ENCODE data around the gene ZCCHC8.
"Not testable (repeated sequence)": the region's sequence is repeated elsewhere in the genome, so short reads cannot be mapped to it uniquely, and the experiment has no call there.

ZCCHC8 gene

DNA sequence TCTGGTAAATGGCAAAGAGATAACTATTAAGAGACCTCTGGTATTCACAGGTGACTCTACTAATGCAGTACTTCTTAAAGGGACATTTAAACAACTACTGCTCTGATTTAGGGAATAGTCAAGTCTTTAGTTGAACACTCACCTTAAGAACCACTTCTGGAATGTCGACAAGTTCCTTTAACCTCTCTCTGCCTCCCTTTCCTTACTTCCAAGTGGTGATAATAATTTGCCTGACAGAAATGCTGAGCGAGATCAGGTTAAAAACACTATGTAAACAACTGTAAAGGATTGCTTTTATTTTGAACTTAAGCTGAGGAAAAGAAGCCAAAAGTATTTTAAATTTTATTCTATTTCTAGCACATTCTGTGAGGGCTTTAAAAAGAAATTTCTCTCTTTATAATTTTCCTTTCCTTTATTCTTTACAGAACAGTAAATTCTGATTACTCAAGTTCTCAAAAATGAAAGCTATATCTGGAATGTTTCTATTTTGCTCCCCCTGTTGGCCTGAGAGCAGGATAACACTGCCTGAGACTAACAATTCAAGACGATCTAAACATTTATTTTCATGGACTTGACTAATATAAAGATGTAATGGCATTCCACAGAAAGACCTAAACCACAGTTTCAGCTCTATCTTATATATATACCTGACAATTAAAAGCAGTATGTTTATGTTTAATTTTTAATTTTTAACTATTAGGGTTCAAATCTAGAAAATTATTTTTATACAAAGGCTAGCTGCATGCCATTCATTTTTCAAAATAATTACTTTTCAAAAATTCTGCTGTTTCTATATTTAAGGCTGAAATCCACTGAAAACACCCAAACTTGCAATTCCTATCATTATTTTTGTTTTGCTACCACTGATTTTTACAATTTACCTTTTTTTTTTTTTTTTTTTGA lies 29.2 kb downstream of the ZCCHC8 start:
- DNase-seq (ENCODE audit: low read depth, low spot score), result no peak

DNA sequence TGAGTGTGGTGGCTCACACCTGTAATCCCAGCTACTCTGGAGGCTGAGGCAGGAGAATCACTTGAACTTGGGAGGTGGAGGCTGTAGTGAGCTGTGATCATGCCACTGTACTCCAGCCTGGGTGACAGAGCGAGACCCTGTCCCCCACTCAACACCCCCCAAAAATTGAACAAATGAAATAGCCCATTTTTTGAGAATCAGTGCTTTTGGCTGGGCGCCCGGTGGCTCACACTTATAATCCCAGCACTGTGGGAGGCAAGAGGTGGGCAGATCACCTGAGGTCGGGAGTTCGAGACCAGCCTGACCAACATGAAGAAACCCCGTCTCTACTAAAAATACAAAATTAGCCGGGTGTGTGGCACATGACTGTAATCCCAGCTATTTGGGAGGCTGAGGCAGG lies 30.2 kb downstream of the ZCCHC8 start:
- DNase-seq (ENCODE audit: low read depth, low spot score), result not testable (repeated sequence)

DNA sequence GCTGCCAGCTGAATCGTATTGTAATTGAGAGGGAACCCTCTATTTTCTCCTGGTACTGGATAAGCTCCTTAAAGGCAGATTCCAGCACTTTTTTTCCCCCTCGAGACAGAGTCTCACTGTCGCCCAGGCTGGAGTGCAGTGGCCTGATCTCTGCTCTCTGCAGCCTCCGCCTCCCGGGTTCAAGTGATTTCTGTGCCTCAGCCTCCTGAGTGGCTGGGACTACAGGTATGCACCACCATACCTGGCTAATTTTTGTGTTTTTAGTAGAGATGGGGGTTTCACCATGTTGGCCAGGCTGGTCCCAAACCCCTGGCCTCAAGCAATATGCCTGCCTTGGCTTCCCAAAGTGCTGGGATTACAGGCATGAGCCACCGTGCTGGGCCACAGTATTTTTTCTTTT lies 30.9 kb downstream of the ZCCHC8 start:
- DNase-seq (ENCODE audit: low read depth, low spot score), result not testable (repeated sequence)

DNA sequence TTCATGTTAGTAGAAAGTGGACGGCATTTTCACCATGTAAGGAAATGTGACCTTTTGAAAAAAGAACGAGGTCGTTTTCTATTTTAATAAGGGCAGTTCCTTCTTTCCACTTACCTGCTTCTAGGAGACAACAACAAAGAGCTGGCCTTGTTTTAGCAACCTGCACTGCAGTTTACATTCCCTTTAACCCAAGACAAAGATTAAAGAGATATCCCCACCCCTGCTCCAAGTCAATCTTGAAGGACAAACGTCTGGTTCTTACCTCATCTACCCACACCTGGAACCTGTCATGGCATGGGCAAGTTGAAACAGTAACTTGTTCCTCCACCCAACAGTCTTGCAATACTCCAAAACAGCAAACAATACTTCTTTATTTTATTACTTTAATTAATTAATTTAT lies 32.7 kb downstream of the ZCCHC8 start:
- DNase-seq (ENCODE audit: low read depth, low spot score), result no peak

DNA sequence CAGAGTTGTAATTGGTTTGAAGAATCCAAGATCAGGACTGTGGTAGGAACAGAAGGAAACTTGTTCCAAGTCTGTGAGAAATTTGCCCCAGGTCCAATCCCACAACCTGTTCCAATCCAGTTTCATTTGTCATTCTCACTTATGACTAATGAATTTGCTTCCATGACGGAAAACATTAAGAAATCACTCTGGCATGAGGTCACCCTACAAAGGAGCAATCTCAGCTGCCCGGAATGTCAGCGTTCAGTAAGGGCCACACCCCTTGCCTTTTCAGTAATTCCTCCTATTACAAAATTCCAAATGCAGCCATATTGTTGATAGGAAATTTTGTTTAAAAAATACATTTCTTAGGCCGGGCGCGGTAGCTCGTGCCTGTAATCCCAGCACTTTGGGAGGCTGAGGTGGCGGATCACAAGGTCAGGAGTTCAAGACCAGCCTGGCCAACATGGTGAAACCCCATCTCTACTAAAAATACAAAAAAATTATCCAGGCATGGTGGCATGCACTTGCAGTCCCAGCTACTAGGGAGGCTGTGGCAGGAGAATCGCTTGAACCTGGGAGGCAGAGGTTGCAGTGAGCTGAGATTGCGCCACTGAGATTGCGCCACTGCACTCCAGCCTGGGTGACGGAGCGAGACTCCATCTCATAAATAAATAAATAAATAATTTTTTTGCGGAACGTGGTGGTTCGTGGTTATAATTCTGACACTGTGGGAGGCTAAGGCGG lies 36.3 kb downstream of the ZCCHC8 start:
- not testable (repeated sequence) for DNase-seq (ENCODE audit: low read depth, low spot score)

DNA sequence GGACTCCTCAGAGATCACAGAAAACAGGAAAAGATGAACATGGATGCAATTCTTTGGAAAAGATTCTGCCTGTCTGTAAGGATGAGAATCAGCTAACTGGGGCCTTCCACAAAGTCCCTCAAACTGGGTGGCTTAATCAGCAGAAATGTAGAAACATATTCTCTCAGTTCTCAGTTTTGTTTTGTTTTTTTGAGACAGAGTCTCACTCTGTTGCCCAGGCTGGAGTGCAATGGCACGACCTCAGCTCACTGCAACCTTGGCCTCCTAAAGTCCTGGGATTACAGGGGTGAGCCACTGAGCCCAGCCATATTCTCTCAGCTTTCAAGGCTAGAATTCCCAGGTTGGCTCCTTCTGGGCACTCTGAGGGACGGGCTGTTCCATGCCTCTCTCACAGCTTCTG lies 40.1 kb downstream of the ZCCHC8 start:
- no peak for DNase-seq (ENCODE audit: low read depth, low spot score)

DNA sequence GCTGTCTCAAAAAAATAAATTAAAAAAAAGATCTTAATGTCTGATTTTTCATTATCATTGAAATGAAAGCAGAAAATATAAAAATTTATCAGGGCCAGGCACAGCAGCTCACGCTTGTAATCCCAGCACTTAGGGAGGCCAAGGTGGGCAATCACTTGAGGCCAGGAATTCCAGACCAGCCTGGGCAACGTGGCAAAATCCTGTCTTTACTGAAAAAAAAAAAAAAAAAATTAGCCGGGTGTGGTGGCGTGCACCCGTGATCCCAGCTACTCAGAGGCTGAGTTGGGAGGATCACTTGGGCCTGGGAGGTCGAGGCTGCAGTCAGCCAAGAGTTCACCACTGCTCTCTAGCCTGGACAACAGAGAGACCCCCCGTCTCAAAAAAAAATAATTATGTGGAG lies 40.7 kb downstream of the ZCCHC8 start:
- DNase-seq (ENCODE audit: low read depth, low spot score), result no peak

DNA sequence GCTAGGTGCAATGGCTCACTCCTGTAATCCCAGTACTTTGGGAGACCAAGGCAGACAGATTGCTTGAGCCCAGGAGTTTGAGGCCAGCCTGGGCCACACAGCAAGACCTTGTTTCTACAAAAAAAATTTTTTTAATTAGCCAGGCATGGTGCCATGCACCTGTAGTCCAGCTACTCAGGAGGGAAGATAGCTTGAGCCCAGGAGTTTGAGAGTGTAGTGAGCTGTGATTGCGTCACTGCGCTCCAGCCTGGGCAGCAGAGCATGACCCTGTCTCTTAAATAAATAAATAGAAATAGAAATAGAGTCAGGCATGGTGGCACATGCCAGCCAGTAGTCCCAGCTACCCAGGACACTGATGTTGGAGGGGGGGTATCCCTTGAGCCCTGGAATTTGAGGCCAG lies 41.5 kb downstream of the ZCCHC8 start:
- DNase-seq (ENCODE audit: low read depth, low spot score), result no peak

DNA sequence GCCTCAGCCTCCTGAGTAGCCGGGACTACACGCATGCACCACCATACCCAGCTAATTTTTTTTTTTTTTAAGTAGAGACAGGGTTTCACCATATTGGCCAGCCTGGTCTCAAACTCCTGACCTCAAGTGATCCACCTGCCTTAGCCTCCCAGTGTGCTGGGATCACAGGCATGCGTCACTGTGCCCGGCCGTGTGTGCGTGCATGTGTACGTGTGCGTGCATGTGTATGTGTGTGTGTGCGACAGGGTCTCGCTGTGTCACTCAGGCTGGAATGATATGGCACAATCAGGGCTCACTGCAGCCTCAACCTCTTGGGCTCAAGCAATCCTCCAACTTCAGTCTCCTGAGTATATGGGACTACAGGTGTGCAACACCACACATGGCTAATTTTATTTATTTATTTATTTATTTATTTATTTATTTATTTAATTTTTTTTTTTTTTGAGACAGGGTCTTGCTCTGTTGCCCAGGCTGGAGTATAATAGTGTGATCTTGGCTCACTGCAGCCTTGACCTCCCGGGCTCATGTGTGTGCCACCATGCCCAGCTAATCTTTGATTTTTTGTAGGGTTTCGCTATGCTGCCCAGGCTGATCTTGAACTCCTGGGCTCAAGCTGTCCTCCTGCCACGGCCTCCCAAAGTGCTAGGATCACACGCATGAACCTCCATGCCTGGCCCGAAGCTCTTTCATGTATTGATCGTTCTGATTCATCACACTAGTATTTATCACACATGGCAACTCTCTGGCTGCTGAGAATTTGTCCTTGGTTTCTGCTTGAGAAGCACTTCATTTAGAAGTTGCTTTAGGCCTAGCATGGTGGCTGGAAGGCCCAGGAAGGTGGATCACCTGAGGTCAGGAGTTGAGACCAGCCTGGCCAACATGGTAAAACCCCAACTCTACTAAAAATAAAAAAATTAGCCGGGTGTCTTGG lies 42.4 kb downstream of the ZCCHC8 start:
- DNase-seq (ENCODE audit: low read depth, low spot score), result no peak

DNA sequence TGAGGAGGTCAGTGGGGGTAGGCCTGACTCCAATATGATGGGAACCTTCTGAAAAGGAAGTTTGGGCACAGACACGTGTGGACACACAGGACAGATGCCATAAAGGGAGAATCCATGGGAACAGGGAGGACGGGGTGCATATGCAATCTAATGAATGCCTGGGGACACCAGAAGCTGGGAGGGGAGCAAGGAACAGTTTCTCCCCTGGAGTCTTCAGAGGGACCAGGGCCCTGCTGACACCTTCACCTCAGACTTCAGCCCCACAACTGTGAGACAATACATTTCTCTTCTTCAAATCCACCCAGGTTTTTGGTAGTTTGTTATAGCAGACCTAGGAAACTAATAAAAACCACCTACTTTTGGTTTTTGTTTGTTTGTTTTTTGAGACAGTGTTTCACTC lies 43.1 kb downstream of the ZCCHC8 start:
- no peak for DNase-seq (ENCODE audit: low read depth, low spot score)

DNA sequence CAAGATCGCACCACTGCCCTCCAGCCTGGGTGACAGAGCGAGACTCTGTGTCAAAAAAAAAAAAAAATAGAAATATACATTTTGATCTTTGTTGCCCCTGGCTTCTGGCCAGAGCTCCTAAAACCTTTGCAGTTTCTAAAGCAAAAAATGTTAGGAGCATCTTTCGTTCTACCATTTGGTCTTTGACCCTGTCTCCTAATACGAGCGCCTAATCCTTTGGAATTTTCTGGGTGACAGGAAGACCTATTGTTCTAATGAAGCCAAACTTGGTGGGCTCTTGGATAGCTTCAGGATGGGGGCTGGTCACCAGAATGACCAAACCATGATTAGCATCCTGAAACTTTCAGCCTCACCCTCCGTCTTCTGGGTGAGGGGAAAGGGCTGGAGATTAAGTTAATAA lies 46.0 kb downstream of the ZCCHC8 start:
- no peak for DNase-seq (ENCODE audit: low read depth, low spot score)

DNA sequence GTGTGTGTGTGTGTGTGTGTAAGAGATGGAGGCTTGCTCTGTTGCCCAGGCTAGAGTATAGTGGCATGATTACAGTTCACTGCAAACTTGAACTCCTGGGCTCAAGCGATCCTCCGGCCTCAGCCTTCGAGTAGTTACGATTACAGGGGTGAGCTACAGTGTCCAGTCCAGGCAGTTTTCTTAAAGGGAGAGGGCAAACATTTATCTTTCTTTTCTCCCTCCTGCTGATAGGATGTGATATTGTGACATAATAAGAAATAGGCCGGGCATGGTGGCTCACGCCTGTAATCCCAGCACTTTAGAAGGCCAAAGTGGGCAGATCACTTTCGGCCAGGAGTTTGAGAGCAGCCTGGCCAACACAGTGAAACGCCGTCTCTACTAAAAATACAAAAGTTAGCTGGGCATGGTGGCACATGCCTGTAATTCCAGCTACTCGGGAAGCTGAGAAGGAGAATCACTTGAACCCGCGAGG lies 46.4 kb downstream of the ZCCHC8 start:
- DNase-seq (ENCODE audit: low read depth, low spot score), result no peak

DNA sequence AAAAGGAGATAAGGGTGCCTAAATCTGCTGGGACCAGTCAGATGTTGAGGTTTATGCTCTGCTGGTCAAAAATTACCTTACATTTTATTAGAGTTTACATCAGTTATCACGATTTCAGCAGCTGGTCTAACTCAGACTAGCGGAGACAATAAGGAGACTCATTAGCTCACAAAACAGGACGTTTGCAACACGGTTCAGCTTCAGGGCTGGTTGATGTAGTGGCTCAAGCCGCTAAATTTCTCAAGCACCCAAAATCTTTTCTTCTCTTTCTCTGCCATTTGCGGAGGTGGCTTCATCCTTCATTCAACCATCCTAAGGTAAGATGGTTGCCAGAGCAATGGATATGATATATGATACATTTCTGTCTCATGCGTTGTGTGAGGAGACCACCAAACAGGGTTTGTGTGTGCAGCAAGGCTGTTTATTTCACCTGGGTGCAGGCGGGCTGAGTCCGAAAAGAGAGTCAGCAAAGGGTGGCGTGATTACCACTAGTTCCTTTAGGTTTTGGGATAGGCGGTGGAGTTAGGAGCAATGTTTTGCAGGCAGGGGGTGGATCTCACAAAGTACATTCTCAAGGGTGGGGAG lies 47.9 kb downstream of the ZCCHC8 start:
- no peak for DNase-seq (ENCODE audit: low read depth, low spot score)

DNA sequence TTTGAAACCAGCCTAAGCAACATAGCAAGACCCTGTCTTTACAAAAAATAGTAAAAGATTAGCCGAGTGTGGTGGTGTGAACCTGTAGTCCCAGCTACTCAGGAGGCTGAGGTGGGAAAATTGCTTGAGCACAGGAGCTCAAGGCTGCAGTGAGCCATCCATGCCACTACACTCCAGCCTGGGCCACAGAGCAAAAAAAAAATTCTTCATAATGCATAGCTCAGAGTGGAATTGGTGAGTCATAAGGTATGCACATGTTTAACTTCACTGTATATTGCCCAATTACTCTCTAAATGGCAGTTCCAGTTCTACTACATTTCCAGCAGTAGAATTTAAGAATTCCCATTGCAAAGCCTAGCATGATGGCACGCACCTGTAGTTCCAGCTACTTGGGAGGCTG lies 51.4 kb downstream of the ZCCHC8 start:
- no peak for DNase-seq (ENCODE audit: low read depth, low spot score)

DNA sequence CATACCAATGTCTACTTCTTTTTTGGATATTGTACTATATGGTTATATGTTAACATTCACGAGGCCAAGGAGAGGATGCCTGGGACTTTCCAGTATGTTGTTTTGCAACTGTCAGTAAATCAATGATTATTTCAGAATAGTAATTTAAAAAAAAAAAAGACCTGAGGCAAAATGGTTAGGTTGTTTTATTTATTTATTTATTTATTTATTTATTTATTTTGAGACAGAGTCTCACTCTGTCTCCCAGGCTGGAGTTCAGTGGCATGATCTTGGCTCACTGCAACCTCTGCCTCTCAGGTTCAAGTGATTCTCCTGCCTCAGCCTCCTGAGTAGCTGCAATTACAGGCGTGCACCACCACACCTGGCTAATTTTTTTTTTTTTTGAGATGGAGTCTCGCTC lies 52.9 kb downstream of the ZCCHC8 start:
- not testable (repeated sequence) for DNase-seq (ENCODE audit: low read depth, low spot score)

DNA sequence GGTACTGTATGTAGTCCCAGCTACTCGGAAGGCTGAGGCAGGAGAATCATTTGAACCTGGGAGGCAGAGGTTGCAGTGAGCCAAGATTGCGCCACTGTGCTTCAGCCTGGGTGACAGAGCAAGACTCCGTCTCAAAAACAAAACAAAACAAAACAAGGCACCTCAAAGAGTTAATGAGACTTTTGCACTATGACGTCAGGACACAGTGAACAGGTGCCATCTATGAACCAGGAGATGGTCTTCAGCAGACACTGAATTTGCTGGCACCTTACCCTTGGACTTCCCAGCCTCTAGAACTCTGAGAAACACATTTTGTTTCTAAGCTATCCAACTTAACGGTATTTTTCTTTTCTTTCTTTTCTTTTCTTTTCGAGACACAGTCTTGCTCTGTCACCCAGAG lies 54.3 kb downstream of the ZCCHC8 start:
- not testable (repeated sequence) for DNase-seq (ENCODE audit: low read depth, low spot score)

DNA sequence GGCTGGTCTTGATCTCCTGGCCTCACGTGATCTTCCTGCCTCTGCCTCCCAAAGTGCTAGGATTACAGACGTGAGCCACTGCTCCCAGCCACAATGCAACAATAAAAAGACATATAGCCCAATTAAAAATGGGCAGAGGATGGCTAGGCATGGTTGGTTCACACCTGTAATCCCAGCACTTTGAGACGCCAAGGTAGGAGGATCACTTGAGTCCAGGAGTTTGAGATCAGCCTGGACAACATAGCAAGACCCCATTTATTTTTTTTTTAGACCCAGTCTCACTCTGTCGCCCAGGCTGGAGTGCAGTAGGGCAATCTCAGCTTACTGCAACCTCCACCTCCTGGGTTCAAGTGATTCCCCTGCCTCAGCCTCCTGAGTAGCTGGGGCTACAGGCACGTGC lies 56.7 kb downstream of the ZCCHC8 start:
- not testable (repeated sequence) for DNase-seq (ENCODE audit: low read depth, low spot score)

DNA sequence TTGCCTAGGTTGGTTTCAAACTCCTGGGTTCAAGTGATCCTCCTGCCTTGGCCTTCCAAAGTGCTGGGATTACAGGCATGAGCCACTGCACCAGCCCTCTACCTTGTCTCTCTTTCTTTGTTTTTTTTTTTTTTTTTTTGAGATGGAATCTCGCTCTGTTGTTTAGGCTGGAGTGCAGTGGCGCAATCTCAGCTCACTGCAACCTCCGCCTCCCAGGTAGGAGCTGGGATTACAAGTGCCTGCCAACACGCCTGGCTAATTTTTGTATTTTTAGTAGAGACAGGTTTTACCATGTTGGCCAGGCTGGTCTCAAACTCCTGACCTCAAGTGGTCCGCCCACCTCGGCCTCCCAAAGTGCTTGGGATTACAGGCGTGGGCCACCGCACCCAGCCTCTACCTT lies 61.9 kb downstream of the ZCCHC8 start:
- not testable (repeated sequence) for DNase-seq (ENCODE audit: low read depth, low spot score)

DNA sequence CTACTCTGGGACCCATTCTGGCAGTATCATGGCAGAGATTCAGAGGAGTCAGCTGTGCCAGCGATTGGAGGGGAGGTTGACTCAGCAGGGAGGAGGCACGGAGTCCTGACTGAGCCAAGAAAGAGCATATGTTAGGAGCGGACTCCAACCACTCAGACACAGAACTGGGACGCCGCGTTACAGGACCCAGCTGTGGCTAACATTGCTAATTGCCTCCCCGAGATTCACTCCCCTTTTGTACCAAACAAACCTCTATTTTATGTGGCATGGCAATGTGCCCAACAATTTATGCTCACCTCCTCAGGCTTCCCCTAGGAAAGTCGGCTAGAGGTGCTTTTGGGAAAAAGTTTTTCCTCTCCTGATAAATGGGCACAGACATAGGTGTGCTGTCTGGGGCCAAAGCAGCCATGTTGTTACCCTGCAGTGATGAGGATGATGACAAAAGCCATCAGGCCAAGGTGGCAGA lies 63.0 kb downstream of the ZCCHC8 start:
- DNase-seq (ENCODE audit: low read depth, low spot score), result no peak

DNA sequence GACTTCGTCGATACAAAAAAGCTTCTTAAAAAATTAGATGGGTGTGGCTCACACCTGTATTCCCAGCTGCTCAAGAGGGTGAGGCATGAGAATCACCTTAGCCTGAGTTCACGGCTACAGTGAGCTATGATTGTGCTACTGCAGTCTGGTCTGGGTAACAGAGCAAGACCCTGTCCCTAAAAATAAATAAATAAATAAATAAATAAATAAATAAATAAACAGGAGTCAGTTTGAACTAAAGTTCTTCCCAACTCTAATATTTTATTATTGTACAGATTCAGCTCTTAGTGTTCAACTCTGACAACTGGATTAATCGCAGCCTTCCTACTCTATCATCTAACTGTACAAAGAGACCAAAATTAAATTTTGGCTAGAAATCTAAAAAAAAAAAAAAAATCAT lies 65.5 kb downstream of the ZCCHC8 start:
- DNase-seq (ENCODE audit: low read depth, low spot score), result no peak

DNA sequence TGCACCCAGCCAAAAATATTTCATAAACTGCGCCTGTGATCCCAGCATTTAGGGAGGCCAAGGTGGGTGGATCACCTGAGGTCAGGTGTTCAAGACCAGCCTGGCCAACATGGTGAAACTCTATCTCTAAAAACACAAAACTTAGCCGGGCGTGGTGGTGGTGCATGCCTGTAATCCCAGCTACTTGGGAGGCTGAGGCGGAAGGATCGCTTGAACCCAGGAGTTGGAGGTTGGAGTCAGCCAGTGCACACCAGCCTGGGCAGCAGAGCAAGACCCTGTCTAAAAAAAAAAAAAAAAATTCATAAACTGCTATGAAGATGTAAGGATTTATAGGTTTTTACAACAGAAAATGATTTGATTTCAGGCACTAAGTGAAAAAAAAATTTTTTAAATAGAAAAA lies 71.7 kb downstream of the ZCCHC8 start:
- DNase-seq (ENCODE audit: low read depth, low spot score), result not testable (repeated sequence)

Measured in activated CD4-positive, CD25-positive, alpha-beta regulatory T cell treated with anti-CD3 and anti-CD28 coated beads, Interleukin-2, amount 50 U/mL, for 16 hours (primary cell).